ENCODE measurements around the gene IGFALS. TPM values are rescaled to one million over a fixed set of nuclear protein-coding genes. Genes with fewer than 3 reads are reported as not detected.

Gene IGFALS
- total RNA-seq, 4 donors from 2014 or later = 0.27 to 10.8 (median 0.48) TPM; not detected in 1

DNA sequence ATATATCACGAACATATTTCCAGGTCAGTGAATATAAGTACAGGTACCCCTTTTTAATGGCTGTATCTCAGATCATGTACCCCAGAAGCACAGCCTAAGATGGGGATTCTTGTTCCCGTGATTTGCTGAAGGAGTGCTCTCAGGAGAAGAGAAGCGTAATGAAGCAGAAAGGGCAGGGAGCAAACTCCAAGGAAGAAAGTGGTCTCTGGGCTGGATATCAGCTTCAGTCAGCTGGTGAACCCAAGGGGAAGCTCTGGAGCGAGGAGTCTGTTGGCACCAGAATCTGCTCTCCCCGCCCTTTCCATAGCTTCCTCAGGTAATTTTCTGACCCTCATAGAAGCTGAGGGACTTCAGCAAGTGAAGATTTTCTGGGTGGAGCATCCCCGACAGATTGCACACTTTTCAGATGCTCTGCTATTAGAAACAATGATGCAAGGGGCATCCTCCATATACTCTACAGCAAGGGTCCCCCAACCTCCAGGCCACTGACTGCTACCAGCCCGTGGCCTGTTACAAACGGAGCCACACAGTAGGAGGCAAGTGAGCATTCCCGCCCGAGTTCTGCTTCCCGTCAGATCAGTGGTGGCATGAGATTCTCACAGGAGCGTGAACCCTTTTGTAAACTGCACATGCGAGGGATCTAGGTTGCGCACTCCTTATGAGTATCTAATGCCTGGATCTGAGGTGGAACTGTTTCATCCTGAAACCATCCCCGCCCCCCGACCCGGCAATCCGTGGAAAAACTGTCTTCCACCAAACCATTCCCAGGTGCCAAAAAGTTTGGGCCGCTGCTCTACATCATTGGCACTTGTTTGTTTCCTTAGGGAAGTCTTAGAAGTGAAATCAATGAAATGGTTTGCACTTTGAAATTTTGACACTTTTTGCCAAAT, 37.9 kb upstream of the IGFALS start:
- 84 to 100% methylated on average over 3 to 19 of the region's 19 CpGs for WGBS, 2 donors (ENCODE audit: low coverage in 1 of 2)
- intact Hi-C loops (cut with DNase I; ENCODE audit: low total_unique reads) (no loop called here), in situ Hi-C loops (cut with MboI; ENCODE audit: low pct_ligation_motif_present in 1 of 4, low pct_unique_long_range_greater_than_20kb in 1 of 4, low sequenced_read_pairs in 3 of 4) (no loop called here)
- Histone ChIP-seq H3K9me3 (no peaks in the 10 kb centered on the region), H3K36me3 (peaks cover 0 to 5% (median 0%) of the 10 kb centered on the region in 4 donors), H3K27ac (no peak overlapping the region), H3K4me1 (peaks cover 9 to 32% (median 24%) of the 10 kb centered on the region in 4 donors), H3K4me3 (no peak overlapping the region), H3K27me3 (no peaks in the 10 kb centered on the region)
- TF ChIP-seq, protein P1, sequence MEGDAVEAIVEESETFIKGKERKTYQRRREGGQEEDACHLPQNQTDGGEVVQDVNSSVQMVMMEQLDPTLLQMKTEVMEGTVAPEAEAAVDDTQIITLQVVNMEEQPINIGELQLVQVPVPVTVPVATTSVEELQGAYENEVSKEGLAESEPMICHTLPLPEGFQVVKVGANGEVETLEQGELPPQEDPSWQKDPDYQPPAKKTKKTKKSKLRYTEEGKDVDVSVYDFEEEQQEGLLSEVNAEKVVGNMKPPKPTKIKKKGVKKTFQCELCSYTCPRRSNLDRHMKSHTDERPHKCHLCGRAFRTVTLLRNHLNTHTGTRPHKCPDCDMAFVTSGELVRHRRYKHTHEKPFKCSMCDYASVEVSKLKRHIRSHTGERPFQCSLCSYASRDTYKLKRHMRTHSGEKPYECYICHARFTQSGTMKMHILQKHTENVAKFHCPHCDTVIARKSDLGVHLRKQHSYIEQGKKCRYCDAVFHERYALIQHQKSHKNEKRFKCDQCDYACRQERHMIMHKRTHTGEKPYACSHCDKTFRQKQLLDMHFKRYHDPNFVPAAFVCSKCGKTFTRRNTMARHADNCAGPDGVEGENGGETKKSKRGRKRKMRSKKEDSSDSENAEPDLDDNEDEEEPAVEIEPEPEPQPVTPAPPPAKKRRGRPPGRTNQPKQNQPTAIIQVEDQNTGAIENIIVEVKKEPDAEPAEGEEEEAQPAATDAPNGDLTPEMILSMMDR (IDR thresholded peaks at IDR 0.05) = no peak
- TF ChIP-seq EP300 (IDR thresholded peaks at IDR 0.05; ENCODE audit: low read depth) (no peak), POLR2AphosphoS5 (IDR thresholded peaks at IDR 0.05) (no peak), POLR2A (IDR thresholded peaks at IDR 0.05) (no peak)
- DNase-seq = no peak

- H3K9me3 ChIP-seq = no peaks in the 10 kb centered on the region
- in situ Hi-C loops (cut with MboI; ENCODE audit: low pct_ligation_motif_present in 1 of 4, low pct_unique_long_range_greater_than_20kb in 1 of 4, low sequenced_read_pairs in 3 of 4) (no loop called here), intact Hi-C loops (cut with DNase I; ENCODE audit: low total_unique reads) (no loop called here)
- H3K27me3 ChIP-seq = no peaks in the 10 kb centered on the region
- peak overlapping the region; percentile 80 to 97 (median 94) for H3K27ac ChIP-seq
- peaks cover 0 to 5% (median 0%) of the 10 kb centered on the region in 4 donors for H3K36me3 ChIP-seq
- H3K4me1 ChIP-seq = peaks cover 15 to 39% (median 31%) of the 10 kb centered on the region in 4 donors
- 33% methylated on average over 3 of the region's 3 CpGs; no CpG with 5 or more reads in 1 of the 2 donors for WGBS, 2 donors (ENCODE audit: low coverage in 1 of 2)
- peak; percentile 49 for DNase-seq
- TF ChIP-seq POLR2A (IDR thresholded peaks at IDR 0.05) (peak; percentile 30), POLR2AphosphoS5 (IDR thresholded peaks at IDR 0.05) (peak in 2 of 3 donors; percentile 36 to 45), EP300 (IDR thresholded peaks at IDR 0.05; ENCODE audit: low read depth) (no peak)
- TF ChIP-seq, protein P1 (IDR thresholded peaks at IDR 0.05) = no peak
- H3K4me3 ChIP-seq = no peak overlapping the region
Observed at GRCh38 chr16:1830213-1830612, 36.7 kb upstream of the IGFALS start.

- Histone ChIP-seq H3K4me3 (peak overlapping the region in 3 of 4 donors; percentile 62 to 74 (median 63)), H3K27ac (peak overlapping the region; percentile 80 to 97 (median 94)), H3K4me1 (peaks cover 22 to 45% (median 35%) of the 10 kb centered on the region in 4 donors), H3K36me3 (peaks cover 0 to 5% (median 0%) of the 10 kb centered on the region in 4 donors), H3K9me3 (no peaks in the 10 kb centered on the region), H3K27me3 (no peaks in the 10 kb centered on the region)
- DNase-seq = no peak
- intact Hi-C loops (cut with DNase I; ENCODE audit: low total_unique reads) = no loop called here
- 48 to 49% methylated on average over 4 to 11 of the region's 11 CpGs for WGBS, 2 donors (ENCODE audit: low coverage in 1 of 2)
- in situ Hi-C loops (cut with MboI; ENCODE audit: low pct_ligation_motif_present in 1 of 4, low pct_unique_long_range_greater_than_20kb in 1 of 4, low sequenced_read_pairs in 3 of 4) = no loop called here
- TF ChIP-seq EP300 (IDR thresholded peaks at IDR 0.05; ENCODE audit: low read depth) (no peak), POLR2AphosphoS5 (IDR thresholded peaks at IDR 0.05) (peak in 1 of 3 donors; percentile 41)
- TF ChIP-seq, protein P1 (IDR thresholded peaks at IDR 0.05) = no peak
Observed at GRCh38 chr16:1828645-1829410, 35.3 kb upstream of the IGFALS start.

Data from transverse colon (tissue), 4 donors.